ENCODE measurements around the gene APOH.

Gene APOH

GRCh38 chr17:66240630-66241029 is 11.4 kb upstream of the APOH start:
- in situ Hi-C loops (cut with MboI; ENCODE audit: low sequenced_read_pairs, unreplicated experiment), result no loop called here
- no peak for DNase-seq (ENCODE audit: low spot score)
- no peak for TF ChIP-seq CTCF (IDR thresholded peaks at IDR 0.05; ENCODE audit: borderline replicate concordance, control extremely low read depth, extremely low read depth, insufficient read depth, missing control alignments)

GRCh38 chr17:66240013-66240412 is 10.8 kb upstream of the APOH start:
- no peak for DNase-seq (ENCODE audit: low spot score)
- in situ Hi-C loops (cut with MboI; ENCODE audit: low sequenced_read_pairs, unreplicated experiment), result no loop called here
- no peak for TF ChIP-seq CTCF (IDR thresholded peaks at IDR 0.05; ENCODE audit: borderline replicate concordance, control extremely low read depth, extremely low read depth, insufficient read depth, missing control alignments)

- TF ChIP-seq CTCF (IDR thresholded peaks at IDR 0.05; ENCODE audit: borderline replicate concordance, control extremely low read depth, extremely low read depth, insufficient read depth, missing control alignments), result no peak
Observed at GRCh38 chr17:66235377-66235994, 6.3 kb upstream of the APOH start.

GRCh38 chr17:66234611-66235010 is 5.4 kb upstream of the APOH start:
- in situ Hi-C loops (cut with MboI; ENCODE audit: low sequenced_read_pairs, unreplicated experiment), result no loop called here
- DNase-seq (ENCODE audit: low spot score), result no peak
- TF ChIP-seq CTCF (IDR thresholded peaks at IDR 0.05; ENCODE audit: borderline replicate concordance, control extremely low read depth, extremely low read depth, insufficient read depth, missing control alignments), result no peak

More at GRCh38 chr17:66235377-66235994, 6.3 kb upstream of the APOH start:
- in situ Hi-C loops (cut with MboI; ENCODE audit: low sequenced_read_pairs, unreplicated experiment), result no loop called here
- DNase-seq (ENCODE audit: low spot score), result no peak

- TF ChIP-seq CTCF (IDR thresholded peaks at IDR 0.05; ENCODE audit: borderline replicate concordance, control extremely low read depth, extremely low read depth, insufficient read depth, missing control alignments), result no peak
Observed at GRCh38 chr17:66233023-66233753, 4.0 kb upstream of the APOH start.

GRCh38 chr17:66230922-66231591 is 1.8 kb upstream of the APOH start:
- in situ Hi-C loops (cut with MboI; ENCODE audit: low sequenced_read_pairs, unreplicated experiment), result no loop called here
- no peak for TF ChIP-seq CTCF (IDR thresholded peaks at IDR 0.05; ENCODE audit: borderline replicate concordance, control extremely low read depth, extremely low read depth, insufficient read depth, missing control alignments)
- no peak for DNase-seq (ENCODE audit: low spot score)

More at GRCh38 chr17:66233023-66233753, 4.0 kb upstream of the APOH start:
- no peak for DNase-seq (ENCODE audit: low spot score)
- in situ Hi-C loops (cut with MboI; ENCODE audit: low sequenced_read_pairs, unreplicated experiment), result no loop called here
